Measurements from ENCODE around the gene KCNK15.
"Not testable (repeated sequence)": the region's sequence is repeated elsewhere in the genome, so short reads cannot be mapped to it uniquely, and the experiment has no call there.

KCNK15 gene

DNA sequence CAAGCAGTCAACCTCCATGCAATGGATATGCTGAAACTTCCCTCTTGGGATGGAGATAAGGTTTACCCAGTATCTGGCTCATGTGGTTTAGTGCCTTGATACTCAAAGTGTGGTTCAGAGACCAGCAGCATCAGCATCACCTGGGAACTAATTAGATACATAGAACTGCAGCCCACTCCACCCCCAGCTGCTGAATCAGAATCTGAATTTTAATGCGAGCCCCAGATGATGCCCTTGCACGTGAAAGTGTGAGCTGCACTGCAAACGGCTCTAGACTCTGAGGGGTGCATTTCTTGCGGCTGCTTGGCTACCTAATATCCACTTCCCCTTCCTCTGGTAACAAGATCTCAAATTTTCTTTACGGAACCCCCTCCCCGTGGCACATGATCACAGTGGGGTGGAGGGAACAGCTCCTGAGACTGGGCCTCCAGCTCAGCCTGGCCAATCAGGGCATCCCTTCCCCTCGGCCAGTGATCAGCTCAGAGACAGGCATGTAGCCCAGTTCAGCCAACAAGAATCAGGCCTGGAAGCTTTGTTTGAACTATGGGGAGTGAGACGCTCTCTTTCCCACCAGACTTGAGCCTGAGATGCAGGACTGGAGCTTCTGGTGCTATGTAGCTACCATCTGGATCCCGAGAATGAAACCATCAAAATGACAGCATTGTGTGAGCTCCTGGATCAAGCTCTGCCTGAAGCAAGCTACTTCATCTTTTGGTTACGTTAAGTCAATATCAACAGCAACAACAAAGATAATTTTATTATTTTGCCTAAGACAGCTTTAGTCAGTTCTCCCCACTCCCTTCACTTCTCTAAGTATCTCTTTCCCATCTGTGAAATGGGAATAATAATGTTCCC lies 12.8 kb downstream of the KCNK15 start:
- no peak for DNase-seq (ENCODE audit: low spot score)

DNA sequence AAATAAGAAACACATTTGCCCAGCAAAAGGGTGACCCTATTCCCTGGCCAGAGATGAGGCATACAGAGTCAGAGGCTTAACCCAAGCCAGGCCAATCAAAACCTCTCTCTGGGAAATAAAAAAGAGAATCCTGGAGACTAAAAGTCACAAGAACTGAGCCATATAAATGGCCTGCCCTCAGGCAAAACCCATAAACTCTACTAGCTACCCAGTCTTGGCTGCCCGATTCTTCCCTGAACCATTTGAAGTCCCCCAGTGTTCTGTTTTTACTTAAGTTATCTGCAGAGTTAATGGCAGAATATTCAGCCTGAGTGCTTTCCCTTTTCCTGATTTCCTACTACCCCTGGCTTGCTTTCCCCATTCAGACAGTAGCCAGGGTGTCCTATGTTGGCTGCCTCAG lies 13.9 kb downstream of the KCNK15 start:
- no peak for DNase-seq (ENCODE audit: low spot score)

DNA sequence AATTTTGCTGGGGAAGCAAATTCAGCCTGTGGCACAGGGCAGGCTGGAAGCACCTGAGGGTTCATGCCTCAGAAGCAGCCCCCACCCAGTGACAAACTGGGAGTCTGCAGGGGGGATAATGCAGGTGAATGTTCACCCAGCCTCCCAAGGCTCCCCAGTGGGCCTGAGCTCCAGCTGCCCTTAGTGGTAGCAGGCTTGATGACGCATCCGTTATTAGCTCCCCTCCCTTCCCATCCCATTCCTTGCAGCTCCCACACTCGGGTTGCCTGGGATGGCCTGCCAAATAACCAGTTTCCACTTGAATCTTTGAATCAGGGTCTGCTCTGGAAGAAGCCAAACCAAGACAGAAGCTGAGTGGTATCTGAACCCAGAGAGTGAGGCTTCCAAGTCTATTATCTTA lies 15.8 kb downstream of the KCNK15 start:
- DNase-seq (ENCODE audit: low spot score): no peak

DNA sequence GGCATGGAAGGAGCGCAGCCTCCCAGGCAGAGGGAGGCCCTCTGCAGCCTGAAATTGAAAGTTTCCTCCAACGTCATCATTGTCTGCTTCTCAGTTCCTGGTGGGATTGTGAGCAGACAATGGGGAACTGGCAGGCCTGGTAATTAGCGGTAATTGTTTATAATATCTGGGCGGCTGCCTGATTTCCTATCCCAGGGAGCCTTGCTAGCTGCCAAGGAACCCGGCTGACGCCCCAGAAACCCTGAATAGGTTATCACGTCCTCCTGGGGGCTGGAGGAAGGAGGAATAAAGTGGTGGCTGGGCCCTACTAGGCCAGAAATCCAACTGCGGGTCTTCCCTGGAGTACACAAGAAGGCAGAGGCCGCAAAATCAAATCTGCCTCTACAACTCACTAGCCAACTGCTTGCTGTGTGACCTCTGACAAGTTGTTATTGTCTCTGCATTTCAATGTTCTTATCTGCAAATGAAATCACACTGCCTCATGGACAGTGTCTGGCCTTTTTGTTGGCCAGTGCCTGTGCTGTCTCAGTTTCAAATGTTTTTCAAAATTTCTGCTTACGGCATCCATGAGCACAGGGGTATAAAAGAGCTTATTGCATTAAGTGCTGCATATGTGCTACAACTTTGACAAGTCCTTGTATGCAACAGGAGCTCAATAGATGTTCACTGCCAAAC lies 16.9 kb downstream of the KCNK15 start:
- DNase-seq (ENCODE audit: low spot score): no peak

DNA sequence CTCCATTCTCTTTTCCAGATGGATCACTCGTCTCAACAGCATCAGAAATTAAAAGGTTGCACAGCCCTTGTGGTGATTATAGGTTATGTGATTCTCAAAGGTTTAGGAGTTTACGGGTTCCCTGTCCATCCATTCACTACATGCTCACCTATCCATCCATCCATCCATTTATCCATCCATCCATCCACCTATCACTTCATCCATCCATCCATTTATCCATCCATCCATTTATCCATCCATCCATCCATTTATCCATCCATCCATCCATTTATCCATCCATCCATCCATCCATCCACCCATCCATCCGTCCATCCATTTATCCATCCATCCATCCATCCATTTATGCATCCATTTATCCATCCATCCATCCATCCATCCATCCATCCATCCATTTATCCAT lies 18.1 kb downstream of the KCNK15 start:
- not testable (repeated sequence) for DNase-seq (ENCODE audit: low spot score)

DNA sequence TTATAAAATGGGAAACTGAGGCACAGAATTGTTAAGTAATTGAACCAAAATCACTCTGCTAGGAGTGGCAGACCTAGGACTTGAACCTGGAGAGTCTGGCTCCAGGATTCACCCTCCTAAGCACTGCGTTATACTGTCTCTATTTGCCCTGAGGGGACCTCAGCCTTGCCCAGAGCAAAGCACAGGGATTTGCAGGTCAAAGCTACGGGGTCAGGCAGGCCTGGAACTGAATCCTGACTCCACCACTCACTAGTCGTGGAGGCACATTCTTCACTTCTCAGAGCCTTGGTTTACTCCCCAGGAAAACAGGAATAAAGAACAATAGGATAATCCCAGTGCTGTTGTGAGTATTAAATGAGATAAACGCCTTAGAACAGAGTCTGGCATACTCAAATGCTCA lies 19.4 kb downstream of the KCNK15 start:
- DNase-seq (ENCODE audit: low spot score): no peak

DNA sequence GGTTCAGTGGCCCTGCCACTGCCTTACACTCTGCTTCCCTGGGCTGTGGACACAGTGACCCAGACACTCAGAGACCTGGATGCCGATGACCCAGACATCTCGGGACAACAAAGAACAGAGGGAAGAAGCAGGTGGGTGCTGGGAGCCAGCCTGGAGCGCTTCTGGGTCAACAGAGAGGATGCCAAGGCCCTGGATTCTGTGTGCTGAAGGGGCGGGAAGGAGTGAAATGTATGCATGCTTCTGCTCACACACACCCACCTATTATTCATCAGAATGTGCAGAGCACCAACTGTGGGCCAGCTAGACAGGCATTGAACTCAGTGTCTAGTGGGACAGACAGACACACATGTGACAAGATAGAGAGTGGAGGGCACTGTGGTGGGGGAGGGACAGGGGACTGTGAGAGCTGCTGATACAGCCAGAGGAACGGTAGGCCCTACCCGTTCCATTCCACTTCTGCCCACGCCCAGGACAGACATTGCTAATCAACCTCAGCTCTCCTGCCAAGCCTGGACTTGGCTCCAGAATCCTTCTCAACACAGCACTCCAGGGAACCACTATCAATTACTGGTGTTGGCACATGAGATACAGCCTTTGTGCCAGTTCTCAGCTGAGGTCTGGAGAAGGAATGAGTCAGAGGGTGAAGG lies 20.2 kb downstream of the KCNK15 start:
- DNase-seq (ENCODE audit: low spot score): no peak

DNA sequence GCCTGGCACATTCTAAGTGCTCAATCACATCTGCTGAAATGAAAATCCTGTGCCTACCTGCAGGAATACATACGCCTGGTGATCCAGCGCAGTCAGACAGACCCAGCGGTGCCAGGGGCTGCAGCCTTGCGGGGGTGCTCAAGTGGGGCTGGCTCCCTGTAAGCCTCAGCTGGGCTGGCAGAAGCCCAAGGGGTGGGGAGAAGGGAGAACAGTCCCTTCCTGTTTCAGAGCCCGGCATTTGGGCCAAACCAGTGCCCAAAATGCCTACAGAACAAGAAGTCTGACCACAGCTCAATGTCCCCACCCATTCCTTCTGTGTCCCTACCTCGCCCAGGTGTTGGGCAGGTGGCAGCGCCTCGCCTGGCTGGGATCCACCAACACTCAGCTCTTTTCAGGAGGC lies 22.6 kb downstream of the KCNK15 start:
- no peak for DNase-seq (ENCODE audit: low spot score)

DNA sequence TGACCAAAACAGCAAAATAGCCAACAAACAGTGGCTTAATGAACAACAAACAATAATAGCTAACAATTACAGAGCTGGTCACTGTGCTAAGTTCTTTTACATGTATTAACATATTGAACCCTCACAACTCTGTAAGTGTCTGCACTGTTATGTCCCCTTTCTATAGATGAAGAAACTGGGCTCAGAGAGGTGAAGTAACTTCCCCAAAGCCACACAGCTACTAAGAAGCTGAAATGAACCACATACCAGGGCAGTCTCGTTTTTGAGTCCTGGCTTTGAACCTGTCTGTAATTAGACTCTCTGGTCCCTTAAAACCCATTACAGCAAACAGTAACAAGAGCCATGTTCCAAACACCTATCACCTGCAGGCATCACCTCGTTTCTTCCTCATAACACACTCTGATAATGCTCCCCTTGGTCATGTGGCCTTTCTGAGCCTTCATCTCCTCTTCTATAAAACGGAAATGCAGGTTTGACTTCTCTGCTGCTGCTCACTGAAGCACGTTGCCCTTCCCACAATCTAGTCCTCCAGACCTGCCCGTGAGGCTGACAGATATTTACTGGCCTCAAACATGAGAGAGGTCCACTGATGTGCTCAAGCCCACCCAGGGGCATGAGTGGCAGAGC lies 23.3 kb downstream of the KCNK15 start:
- DNase-seq (ENCODE audit: low spot score): no peak

DNA sequence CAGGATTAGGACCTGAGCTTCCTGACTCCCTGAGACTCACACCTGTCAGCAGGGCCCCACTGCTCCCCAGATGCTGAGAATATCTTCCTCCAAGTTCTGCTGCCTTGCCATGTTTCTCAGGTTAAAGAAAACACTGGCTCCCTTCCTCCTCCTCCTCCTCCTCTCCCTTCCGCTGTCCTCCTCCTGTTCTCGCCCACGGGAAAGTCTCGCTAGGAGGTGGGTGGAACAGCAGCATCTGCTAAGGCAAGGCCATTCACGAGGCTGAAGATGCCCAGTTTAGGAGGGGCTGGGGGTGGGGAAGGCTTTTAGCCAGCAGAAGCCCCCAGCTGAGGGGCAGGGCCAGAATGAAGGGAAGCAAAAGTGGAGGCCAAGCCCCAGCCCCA lies 23.8 kb downstream of the KCNK15 start:
- DNase-seq (ENCODE audit: low spot score): no peak

DNA sequence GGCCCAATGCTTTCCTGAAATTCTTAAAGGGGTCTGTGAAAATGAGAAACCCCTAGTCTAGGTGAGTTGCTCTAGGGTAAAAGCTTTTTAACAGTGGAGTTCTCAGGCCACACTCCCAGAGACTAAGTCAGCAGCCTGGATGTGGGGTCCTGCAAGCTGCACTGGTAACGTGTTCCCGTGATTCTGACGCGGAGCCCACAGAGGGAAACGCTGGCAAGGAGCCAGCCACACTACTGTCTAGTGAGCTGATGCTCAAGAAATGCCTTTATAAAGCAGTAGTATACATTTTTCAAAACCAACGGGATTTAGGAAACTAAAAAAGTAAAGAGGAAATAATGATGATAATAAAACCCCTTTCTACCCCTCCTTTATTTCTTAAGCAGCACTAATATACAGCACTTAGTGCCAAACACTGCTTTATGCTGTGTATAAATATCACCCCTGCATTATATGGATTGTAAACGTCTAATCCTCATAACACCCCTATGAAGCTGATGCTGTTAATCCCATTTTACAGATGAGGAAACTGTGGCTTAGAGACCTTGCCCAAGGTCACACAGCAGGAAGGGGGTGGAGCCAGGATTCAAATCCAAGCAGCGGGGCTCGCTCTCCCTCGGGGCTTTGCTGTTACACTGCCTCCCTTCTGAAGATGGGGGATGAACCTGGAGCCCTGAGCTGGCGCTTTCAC lies 25.0 kb downstream of the KCNK15 start:
- DNase-seq (ENCODE audit: low spot score): no peak

DNA sequence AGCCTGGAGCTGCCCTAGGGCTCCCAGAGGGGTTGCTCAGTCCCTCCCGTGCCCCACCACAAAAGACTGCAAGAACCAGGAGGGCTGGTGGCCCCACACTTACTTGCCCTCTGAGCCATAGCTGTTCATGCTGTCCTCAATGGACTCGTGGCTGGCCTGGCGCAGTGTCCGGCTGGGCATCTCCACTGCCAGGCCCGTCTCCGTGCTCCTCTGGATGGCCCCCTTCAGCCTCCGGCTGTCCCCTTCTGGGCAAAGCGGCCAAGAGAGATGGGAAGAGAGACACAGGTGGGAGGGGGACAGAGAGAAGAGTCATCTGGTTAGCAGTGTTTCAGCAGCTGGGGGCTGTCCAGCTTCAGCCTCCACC lies 25.5 kb downstream of the KCNK15 start:
- no peak for DNase-seq (ENCODE audit: low spot score)

DNA sequence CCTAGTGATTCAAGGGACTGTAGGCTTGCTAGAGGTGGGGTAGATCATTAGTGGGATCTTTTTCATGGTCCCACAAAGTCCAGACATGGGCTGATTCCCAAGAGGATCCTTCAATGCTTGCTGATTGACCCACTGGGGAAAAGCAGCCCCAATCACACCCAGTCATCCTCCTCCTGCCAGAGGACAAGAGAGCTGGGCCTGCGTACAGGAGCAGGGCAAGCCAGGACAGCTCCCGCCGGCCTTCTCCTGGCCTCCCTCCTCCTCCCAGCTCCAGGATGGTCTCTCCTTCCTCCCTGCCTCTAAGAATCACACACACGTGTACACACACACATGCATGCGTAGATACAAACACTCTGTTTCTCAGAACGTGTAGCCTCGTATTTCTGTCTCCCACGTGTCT lies 27.0 kb downstream of the KCNK15 start:
- no peak for DNase-seq (ENCODE audit: low spot score)

DNA sequence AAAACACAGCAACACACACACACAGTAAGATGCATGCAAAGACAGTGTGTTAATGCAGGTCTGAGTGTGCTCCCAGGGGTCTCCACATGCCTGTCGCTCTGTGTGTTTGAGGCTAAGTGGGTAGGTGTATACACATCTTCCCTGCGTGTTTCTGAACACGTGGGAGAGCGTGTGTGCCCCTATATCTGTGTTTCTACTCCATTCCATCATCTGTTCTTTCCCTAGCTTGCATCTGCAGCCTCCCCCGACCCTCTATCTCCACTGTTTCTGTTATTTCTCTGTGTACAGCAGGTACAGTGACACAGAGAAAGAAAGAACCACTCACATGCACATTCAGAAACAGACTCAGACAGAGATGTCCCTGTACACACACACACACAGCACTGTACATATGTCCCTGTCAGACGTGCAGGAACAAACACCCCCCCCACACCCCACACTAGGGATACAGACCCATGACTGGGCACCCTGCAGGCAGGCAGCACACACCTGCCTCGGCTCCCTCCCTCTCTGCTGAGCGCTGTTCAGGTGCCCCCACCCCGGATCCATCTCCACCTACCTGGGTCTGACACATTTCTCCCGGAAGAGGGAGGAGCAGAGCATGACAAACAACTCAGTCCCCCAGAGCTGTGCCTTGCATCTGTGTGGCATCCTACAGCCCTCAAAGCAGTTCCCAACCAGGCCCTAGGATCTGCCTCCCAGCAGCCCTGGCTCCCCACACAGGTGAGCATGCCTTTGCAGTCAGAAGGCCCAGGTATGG lies 27.6 kb downstream of the KCNK15 start:
- DNase-seq (ENCODE audit: low spot score): no peak

DNA sequence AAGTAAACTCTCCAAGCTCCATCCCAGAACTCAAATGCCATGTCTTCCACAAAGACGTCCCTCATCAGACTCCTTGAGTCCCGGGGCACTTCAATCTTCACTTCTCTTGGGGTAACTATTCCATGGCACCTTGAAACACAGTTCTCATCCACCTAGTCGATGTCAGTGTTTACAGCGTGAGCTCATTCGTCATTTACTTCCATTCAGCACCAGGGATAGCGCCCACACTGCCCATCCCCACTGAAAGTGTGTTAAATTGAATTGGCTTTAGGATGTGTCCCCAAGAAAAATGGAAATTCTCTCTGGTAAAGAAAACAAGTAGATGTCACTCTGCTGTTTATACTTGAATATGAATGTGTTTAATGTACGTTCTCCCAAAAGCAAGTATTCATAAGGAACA lies 31.3 kb downstream of the KCNK15 start:
- DNase-seq (ENCODE audit: low spot score): no peak

DNA sequence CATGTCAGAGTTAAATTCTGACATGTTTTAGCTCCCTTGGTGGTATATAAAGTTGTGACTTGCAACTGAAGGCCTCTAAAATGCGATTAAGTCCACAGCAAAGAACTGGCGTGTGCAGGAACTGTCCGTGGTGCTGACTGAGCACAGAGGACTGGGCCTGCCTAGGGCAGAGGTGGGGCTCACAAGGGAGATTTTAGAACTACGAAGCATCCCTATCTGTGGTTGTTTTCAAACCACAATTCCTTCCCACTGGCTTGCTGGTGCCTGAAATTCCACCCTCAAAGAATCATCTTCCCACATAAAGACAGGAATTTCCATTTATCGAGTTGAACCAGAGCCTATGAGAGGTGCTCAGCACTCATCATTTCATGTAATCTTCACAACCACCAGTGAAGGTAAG lies 34.6 kb downstream of the KCNK15 start:
- DNase-seq (ENCODE audit: low spot score): peak; percentile 41

DNA sequence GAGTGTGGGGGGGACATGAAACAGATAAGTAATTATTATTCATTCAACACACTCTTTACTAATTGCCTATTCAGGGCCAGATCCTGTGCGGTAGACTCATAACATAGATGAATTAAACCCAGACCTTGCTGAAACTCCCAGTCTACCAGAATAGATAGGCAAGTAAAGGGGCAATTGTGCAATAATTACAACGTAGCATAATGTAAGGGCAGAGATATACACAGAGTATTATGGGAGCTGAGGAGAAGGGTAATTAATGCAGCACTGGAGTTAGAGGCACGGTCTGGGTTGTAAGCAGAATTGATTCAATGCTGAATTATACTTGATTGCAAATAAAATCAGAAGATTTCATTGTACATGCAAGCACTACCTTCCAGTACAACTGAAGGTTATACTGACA lies 35.5 kb downstream of the KCNK15 start:
- no peak for DNase-seq (ENCODE audit: low spot score)

DNA sequence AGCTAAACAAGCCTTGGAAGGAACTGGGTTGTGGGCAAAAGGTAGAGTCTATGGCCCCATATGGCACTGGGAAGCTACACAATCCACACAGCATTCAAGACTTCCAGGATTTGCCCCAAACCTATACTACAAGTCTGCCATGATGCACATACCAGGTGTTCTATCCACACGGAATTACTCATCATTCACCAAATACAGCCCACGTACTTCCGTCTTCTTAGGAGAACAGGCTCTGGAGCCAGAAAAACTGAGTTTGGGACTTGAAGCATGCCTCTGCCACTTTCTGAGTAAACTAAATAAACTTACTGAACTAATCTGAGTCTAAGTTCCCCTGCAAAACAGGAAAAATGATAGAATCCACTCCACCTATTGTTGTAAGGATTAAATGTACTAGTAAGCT lies 36.1 kb downstream of the KCNK15 start:
- DNase-seq (ENCODE audit: low spot score): no peak

DNA sequence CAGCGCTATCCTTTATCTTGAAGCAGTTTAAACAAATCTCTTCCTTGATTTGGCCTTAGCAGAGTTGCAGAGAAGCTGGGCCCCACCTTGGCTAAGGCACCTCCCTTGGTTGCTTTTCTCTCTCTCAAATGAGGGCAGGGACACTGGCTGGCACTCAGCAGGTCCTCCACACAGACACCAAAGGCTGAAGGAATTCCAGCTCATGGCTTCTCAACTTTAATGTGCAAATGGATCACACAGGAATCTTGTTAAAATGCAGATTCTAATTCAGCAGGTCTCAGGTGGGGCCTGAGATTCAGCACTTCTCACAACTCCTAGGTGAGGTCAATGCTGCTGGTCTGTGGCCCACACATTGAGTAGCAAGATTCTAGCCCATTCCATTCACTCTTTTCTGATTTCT lies 39.0 kb downstream of the KCNK15 start:
- no peak for DNase-seq (ENCODE audit: low spot score)

DNA sequence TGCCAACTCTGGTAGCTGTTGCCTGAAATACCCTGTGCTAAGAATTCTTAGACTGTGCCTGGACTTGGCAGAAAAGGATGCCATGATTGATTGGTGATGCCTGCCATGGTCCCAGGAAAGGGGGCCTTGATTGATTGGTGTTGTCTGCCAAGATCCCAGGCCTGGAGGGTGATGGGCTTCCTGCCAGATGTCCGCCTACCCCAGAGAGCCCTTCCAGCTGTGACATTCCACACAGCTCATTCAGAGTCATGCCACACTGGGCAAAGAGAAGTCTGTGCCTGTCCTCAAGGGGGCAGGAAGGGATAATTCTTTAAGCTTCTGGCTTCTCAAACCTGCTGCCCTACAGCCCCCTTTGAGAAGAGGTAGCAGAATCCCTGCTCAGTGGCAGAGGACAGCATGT lies 40.1 kb downstream of the KCNK15 start:
- no peak for DNase-seq (ENCODE audit: low spot score)

DNA sequence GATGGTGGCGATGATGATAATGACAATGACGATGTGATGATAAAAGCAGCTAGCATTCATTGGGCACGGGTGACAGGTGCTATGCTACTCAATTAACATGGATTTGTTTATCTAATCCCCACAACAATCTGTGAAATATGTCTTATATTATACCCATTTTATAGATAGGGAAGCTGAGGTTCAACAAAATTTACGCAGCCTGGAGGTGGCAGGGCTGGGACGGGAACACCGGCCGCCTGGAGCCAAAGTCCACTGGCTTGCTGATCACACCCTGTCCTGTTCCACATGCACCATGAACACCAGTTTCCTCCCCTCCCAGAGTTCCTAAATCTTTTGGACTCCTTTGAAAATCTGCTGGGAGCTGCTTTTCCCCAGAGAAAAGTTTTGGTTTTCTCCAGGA lies 41.6 kb downstream of the KCNK15 start:
- DNase-seq (ENCODE audit: low spot score): no peak
